ENCODE data around the gene BTBD1.
"Not testable (repeated sequence)": the region's sequence is repeated elsewhere in the genome, so short reads cannot be mapped to it uniquely, and the experiment has no call there.

Gene BTBD1

GRCh38 chr15:83094583-83094982 lies 27.5 kb upstream of the BTBD1 start:
- DNase-seq (ENCODE audit: low spot score) = no peak

- DNase-seq (ENCODE audit: low spot score) = no peak
Measured at GRCh38 chr15:83092309-83092976, 25.4 kb upstream of the BTBD1 start.

GRCh38 chr15:83091965-83092308 lies 24.9 kb upstream of the BTBD1 start:
- not testable (repeated sequence) for DNase-seq (ENCODE audit: low spot score)

GRCh38 chr15:83090465-83090864 lies 23.4 kb upstream of the BTBD1 start:
- DNase-seq (ENCODE audit: low spot score) = no peak

DNA sequence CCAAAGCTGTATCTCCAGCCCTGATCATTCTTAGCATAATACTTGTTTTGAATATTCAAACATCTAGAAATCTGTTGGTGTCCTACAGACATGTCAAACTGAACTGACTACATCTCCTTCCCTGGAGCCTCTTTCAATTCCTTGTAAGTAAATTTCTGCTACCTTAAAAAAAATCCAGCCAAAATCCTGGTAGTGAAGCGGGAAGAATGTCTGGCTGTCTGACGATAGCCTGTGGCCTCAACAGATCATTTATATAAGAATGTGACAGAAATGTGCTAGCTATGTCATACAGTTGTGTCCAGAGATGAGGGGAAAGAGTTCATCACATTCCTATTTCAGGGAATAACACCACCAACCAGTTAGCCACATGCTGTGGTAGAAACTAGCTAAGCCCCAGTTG lies 21.8 kb upstream of the BTBD1 start:
- DNase-seq (ENCODE audit: low spot score) = no peak

GRCh38 chr15:83087576-83087975 lies 20.5 kb upstream of the BTBD1 start:
- no peak for DNase-seq (ENCODE audit: low spot score)

- not testable (repeated sequence) for DNase-seq (ENCODE audit: low spot score)
Measured at GRCh38 chr15:83085864-83086552, 19.0 kb upstream of the BTBD1 start.

- not testable (repeated sequence) for DNase-seq (ENCODE audit: low spot score)
Measured at GRCh38 chr15:83085461-83085860, 18.4 kb upstream of the BTBD1 start.

DNA sequence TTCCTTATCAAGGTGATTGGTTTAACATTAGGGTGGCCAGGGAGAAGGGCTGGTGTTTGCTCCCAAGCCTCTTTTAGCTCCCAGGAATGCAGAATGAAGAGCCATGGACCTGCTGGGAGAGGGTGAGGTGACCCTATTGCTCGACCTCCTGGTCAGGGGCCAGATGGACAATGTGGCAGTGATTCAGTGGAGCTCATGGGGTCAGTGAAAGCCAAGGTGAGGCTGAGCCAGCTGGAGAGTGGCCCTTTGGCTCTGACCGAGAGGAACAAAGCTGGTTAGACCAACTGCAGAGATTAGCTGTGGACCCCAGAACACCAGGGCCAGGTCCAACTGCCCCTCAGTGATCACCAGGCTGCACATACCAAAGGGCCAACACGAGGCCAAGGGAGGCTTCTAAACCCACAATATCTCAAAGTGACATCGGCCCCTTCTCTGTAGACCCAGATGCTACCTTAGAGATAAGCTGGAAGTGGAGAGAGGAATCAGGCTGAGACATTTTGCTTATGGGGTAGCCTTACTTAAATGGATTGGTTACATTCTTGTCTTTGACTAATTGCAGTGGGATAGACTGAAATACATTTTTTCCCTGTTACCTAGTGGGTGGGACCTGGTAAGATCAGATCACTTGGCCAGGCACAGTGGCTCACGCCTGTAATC lies 15.8 kb upstream of the BTBD1 start:
- DNase-seq (ENCODE audit: low spot score) = no peak

DNA sequence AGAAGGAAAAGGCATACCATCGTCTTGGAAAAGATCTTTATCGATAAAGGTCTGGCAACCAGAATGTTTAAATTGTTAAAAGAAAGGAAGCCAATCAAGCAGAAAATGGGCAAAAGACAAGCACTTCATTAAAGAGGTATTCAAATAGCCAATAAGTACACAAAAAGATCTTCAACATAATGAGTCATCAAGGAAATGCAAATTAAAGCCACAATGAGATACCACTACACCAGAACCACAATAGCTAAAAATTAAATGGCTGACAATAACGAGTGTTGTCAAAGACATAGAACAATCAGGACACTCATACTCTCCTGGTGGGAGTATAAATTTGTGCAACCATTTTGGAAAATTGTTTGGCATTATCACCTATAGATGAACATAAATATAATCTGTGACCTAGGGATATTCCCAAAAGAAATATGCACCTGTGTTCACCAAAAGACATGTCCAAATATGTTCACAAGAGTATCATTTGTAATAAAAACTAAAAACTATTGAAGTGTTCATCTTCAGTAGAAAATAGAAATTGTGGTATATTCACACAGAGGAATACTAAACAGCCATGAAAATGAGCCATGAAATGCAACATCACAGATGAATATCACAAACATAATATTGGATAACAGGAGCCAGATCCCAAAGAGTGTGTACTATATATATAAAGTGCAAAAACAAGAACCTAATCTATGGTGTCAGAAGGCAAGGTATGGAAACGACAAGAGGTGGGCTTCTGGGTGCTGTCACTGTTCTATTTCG lies 14.4 kb upstream of the BTBD1 start:
- DNase-seq (ENCODE audit: low spot score) = no peak

DNA sequence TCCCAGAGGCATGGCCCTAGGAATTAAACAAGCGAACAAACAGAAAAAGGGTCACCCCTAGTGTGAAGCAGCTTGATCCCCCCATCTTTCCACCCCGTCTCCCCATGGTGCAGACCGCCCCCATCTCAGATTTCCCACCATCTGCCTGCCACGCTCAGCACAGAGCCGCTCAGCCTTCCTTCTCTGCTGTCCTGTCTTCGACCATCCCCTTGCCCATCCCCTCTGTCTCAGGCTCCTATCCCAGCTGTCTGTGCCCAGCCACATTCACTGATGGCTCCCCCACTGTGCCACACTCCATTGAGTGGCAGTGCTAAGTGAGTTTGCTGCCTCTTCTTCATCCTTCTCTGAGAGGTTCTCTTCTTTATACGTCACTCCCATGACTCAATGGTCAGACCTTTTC lies 11.7 kb upstream of the BTBD1 start:
- no peak for DNase-seq (ENCODE audit: low spot score)

- no peak for DNase-seq (ENCODE audit: low spot score)
Measured at GRCh38 chr15:83077491-83078230, 10.6 kb upstream of the BTBD1 start.

DNA sequence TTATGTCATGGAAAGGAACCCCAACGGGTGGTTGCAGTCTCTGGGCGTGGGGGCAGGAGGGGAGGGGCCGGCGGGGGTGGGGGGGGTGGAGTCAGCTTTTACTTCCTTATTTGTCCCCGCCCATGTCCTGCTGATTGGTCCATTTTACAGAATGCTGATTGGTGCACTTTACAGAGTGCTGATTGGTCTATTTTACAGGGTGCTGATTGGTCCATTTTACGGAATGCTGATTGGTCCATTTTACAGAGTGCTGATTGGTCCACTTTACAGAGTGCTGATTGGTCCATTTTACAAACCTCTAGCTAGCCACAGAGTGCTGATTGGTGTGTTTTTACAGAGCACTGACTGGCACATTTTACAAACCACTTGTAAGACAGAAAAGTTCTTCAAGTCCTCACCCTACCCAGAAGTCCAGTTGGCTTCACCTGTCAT lies 2.2 kb upstream of the BTBD1 start:
- peak; percentile 49 for DNase-seq (ENCODE audit: low spot score)

DNA sequence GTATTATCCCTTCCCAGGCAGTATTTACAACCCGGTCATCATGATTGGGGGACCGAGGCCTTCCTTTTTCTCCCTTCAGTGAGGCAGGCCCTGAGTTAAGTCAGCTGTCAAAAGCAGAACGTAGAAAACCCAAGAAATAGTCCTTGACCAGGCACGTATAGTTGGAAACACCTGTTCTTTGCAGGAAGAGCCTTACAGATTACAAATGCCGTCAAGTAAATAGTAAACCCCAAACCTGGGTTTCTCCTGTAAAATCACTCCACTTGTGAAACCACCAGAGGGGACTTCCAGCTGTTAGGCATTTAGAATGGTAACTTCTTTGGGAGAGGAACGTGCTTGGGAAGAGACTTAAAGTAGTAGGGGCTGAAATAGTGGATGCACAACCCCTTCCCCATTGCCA lies 1.0 kb upstream of the BTBD1 start:
- DNase-seq (ENCODE audit: low spot score) = no peak

DNA sequence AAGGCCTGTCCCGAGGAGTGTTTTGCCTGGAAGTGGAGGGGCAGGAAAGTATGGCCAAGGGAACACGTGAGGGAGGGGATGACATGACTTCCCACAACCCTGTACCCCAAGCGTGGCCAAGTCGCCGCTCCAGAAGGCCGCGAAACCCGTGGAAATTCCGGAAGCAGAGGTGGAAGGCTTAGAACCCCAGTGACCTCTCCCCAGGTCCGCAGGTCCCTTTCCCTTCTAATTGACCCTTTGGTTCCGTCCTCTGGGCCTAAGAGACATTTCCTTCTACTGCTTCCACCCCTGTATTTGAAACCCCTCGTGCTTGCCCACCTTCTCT lies 548 bp upstream of the BTBD1 start:
- DNase-seq (ENCODE audit: low spot score) = no peak

DNA sequence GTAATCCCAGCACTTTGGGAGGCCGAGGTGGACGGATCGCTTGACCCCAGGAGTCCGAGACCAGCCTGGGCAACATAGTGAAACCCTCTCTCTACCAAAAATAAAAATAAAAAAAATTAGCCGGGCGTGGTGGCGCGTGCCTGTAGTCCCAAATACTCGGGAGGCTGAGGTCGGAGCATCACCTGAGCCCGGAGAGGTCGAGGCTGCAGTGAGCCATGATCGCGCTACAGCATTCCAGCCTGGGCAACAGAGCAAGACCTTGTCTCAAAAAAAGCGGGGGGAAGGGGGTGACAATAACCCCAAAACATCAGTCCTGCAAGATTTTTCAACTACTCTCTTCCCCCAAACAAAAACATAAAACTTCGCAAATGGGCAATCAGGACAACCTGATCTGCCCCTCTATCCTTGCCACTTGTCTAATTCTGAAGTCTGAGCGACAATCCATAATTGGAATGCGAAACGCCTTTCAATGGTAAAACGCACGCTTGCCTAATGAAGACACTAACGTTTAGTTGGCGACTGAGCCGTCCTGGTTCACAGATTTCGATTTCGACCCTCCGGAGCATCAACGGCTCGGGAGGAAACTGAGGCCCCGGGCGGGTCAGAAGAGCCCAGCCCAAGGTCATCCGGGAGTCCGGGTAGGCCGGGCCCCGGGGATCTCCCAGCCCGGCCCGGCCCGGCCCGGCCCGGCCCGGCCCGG lies 868 bp downstream of the BTBD1 start:
- DNase-seq (ENCODE audit: low spot score) = no peak

- DNase-seq (ENCODE audit: low spot score) = no peak
Measured at GRCh38 chr15:83065431-83065830, 1.6 kb downstream of the BTBD1 start.

DNA sequence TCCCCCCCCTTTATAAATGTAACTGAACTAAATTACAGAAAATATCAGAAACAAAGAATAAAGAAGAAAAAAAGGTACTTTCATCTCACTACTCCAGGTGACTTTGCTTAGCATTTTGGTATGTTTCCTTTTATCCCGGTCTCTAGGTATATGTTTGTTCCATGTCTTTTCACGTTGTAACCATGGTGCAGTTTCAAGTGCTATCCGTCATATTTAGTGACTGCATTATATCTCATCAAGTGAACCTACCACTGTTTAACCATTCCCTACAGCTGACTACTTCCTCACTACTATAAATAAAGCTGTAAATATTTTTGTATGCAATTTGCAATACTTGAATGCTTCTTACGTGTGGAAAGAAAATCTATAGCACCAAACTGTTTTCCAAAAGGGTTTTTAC lies 2.2 kb downstream of the BTBD1 start:
- DNase-seq (ENCODE audit: low spot score) = no peak

- no peak for DNase-seq (ENCODE audit: low spot score)
Measured at GRCh38 chr15:83063551-83063950, 3.5 kb downstream of the BTBD1 start.

- DNase-seq (ENCODE audit: low spot score) = no peak
Measured at GRCh38 chr15:83062768-83063180, 4.3 kb downstream of the BTBD1 start.

GRCh38 chr15:83061680-83062079 lies 5.4 kb downstream of the BTBD1 start:
- DNase-seq (ENCODE audit: low spot score) = no peak
